ENCODE data around the gene CCN5.
"Not testable (repeated sequence)": the region's sequence is repeated elsewhere in the genome, so short reads cannot be mapped to it uniquely, and the experiment has no call there.

The CCN5 gene

DNA sequence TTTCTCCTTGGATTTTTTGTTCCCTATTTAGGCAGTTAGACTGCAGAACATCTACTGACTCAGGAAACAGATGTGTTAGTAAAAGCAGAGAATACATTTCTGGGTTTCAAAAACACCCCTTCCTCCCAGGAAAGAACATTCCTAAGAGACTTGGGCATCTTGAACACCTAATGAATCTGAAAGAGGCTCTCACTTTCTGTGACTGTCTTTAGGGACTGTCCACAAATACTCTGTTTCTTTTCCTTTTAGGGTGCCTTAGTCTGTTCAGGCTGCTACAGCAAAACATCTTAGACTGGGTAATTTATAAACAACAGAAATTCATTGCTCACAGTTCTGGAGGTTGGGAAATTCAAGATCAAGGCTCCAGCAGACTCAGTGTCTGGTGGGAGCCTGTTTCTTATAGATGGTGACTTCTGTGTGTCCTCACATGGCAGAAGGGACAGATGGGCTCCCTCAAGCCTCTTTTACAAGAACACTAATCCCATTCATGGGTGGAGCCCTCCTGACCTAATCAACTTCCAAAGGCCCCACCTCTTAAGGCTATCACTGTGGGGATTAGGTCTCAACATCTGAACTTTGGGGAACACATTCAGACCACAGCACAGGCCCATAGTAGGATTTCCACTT is 19.4 kb upstream of the CCN5 start:
- DNase-seq = no peak

- DNase-seq = no peak
Observed at GRCh38 chr20:44696315-44696714, 18.9 kb upstream of the CCN5 start.

DNA sequence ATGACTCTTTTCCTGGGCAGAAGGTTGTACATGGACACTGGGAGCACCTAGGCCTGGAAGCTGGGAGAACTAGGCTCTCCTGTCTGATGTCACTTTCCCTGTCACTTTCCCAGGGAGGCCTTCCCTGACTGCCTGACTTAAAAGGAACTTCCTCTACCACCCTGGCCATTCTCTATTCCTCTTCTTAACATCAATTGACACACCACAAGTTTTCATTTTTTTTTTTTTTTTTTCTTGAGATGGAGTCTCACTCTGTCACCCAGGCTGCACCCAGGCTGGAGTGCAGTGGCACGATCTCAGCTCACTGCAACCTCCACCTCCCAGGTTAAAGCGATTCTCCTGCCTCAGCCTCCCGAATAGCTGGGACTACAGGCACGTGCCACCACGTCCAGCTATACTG is 18.1 kb upstream of the CCN5 start:
- not testable (repeated sequence) for DNase-seq

- DNase-seq = no peak
Observed at GRCh38 chr20:44698351-44698750, 16.8 kb upstream of the CCN5 start.

- DNase-seq = no peak
Observed at GRCh38 chr20:44700306-44700705, 14.9 kb upstream of the CCN5 start.

GRCh38 chr20:44701118-44701857 is 13.9 kb upstream of the CCN5 start:
- no peak for DNase-seq

DNA sequence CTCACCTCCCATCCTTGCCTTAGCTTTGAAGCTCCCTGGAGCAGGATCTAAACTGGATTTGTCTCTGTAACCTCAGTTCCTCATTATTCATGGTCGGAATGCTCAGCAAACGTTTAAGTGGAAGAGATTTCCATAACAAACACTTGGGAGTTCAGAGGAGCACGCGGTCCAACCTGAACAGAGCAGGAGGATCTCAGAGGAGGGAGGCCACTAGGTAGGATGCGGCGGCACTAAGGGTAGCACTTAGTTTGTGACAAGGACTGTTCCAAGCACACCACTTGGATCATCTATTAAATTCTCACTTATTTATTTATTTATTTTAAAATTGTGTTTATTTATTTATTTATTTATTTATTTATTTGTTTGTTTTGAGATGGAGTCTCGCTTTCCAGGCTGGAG is 13.3 kb upstream of the CCN5 start:
- no peak for DNase-seq

- no peak for DNase-seq
Observed at GRCh38 chr20:44702776-44703175, 12.4 kb upstream of the CCN5 start.

DNA sequence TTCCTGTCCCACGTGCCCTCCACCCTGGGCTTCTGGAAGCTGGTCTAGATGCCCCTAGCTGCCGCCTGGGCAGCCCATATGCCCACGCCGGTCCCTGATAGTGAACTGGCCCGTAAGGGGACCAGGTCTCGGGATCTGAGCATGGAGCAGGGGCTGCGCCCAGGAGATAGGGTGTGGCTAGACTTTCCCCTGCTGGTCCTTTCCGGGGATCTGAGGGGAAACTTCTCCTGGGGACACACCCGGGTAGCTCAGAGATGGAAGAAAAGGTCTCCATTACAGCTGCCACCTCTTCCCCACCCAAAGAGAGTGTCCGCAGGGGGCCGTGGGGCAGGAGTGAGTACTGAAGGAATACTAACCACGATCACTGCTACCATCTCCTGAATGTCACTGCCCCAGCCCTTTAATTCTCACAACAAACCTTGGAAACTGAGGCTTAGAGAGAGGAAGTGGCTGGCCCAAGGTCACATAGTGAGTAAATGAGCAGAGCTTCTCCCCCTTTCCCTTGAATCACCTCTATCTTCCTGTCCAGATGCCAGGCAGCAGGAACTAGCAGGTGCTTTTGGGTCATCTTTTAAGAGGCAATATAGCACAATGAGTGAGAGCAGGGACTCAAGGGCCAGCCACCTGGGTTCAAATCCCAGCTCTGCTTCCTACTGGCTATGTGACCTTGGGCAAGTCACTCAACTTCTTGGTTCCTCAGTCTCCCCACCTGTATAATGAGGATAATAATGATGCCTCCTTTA is 11.8 kb upstream of the CCN5 start:
- DNase-seq = no peak

GRCh38 chr20:44703956-44704488 is 11.1 kb upstream of the CCN5 start:
- no peak for DNase-seq

- no peak for DNase-seq
Observed at GRCh38 chr20:44704551-44704971, 10.6 kb upstream of the CCN5 start.

GRCh38 chr20:44705364-44706094 is 9.6 kb upstream of the CCN5 start:
- no peak for DNase-seq

DNA sequence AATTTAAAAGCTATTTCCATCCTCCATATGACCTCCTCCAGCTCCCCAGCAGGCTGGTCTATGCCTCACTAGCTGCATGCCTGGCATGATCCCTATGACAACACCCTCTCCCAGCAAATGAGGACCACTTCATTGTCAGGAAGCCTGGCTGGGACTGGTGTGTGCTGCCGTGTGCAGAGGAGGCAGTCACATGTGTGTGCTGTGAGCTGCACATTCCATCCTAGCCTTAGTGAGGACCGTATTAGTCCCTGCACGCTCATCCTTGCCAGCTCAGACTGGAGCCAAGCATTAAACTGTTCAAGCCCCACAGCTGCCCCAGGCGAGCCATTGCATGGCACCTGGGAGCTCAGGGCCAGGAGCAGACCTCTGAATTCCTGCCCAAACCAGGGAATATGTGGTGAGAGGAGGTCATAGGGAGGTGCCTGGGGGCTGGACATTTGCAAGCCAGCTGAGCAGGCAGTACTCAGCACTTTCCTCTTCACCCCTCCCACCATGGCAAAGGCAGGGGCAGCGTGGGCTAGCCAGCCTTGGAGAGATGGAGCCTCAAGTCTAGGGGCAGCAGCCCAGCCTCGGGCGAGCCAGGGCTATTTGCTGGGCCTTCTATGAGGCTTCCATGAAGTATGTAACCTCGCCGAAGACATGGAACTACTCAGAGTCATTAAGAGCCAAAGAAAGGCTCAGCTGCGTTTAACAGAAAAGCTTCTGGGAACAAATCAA is 8.7 kb upstream of the CCN5 start:
- DNase-seq = no peak

DNA sequence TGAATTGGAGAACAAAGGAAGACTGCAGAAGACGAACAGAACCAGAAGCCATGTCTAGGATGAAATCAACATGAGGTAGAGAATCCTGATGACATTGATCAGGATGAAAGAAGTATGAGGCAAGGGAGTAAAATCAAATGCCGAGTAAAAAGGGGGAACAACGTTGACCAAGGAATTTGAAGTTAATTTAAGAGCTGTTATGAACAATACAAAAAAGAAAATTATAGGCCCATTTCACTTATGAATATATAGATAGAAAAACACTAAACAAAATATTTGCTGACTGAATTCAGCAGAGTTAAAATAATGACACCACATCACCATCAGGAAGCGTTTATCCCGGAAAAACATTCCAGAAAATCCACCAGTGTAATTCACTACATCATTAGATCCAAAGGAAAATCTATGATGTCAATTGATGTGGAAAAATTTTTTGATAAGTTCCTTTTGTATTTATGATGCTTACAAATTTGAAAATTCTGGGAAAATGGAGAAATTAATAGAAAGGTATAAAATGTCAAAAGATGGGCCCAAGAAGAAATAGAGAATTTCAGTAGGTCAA is 8.1 kb upstream of the CCN5 start:
- DNase-seq = no peak

DNA sequence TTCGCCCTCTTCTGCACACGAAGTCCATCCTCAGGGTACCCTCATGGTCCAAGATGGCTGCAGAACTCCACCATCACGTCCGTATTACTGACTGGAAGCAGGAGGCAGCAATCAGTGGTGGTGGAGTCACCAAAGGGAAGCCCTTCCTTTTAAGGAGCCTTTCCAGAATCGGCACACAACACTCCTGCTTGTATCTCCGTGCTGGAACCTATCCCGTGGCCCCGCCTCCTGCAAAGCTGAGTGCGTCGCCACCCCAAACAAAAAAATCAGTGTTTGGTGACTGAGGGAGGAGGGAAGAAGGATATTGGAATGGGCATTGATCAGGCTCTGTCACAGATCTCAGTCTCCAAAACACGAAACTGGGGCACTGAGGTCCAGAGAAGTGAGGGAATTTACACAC is 5.8 kb upstream of the CCN5 start:
- no peak for DNase-seq

GRCh38 chr20:44709797-44710196 is 5.4 kb upstream of the CCN5 start:
- DNase-seq = no peak

DNA sequence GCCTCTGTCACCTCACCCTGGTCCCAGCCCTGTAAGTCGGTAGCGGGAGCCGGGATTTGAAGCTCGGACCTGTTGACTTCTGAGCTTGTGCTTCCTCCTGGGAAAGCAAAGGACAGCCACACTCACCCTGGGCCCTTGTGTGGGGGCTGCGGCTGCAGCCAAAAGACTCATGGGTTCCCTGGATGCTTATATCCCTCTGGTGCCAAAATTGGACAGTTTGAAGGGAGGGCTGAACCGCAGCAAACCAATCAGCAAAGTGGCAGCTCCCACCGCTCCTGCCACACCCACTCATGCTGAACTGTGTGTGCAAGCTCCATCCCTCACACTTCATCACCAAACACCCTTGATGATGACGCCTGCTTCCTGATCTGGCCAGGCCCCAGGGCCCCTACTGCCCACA is 3.9 kb upstream of the CCN5 start:
- DNase-seq = no peak

DNA sequence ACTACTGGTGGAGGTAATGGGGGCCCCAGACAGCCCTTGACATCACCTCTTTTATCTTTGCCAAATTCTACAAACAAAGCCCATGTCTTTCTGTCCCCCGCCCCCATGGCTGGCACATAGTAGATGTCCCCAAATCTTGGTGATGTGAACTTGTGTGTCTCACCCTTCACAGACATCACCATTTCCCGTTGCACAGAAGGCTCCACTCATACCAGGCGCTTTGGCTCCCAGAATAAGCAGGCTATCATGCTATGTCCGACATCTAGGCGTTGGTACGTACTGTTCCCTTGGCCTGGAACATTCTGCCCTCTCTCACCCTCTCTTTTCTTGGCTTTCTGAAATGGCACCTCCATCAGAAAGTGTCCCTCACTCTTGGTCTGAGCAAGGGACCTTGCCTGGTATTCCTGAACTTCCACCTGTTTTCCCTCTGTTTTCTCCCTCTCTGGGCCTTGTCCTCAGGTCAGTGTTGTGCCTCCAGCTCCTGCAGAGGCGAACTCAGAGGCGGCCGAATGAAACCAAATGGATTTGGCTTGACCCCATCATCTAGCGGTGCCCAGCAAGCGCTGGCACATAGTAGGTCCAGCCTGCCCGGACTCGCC is 968 bp upstream of the CCN5 start:
- no peak for DNase-seq

DNA sequence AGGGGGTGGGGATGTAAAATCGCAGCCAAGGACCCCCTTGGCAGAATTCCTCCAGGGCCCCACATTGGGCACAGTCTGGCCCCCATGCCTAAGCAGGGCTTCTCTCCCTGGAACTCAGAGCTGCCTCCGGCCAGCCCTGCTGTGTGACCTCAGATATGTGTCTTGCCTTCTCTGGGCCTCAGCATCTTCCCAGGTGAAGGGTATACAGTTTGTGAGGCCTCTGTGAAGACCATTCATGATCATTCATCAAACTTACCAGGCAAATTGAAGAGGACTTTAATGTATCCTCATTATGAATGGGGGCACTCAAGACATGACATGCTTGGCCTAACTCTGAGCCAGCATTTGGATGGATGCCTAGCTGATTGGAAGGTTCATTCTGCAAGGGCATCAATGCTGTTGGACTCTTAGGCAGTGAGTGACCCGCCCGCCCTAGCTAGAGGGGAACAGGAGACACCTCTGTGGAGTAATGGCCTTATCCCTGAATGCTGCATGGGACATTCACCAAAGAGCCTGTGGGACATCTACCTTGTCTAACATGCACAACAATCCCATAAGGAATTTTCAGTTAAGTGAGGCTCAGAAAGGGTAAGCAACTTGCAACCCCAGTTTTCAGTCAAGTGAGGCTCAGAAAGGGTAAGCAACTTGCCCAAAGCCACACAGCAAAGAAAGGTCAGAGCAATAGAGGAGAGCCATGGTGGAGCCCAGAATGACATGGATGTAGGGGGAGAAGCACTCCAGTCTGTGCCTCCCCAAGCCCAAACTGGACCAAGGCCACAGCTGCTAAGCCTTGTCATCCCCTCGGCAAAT is 535 bp downstream of the CCN5 start:
- DNase-seq = no peak

DNA sequence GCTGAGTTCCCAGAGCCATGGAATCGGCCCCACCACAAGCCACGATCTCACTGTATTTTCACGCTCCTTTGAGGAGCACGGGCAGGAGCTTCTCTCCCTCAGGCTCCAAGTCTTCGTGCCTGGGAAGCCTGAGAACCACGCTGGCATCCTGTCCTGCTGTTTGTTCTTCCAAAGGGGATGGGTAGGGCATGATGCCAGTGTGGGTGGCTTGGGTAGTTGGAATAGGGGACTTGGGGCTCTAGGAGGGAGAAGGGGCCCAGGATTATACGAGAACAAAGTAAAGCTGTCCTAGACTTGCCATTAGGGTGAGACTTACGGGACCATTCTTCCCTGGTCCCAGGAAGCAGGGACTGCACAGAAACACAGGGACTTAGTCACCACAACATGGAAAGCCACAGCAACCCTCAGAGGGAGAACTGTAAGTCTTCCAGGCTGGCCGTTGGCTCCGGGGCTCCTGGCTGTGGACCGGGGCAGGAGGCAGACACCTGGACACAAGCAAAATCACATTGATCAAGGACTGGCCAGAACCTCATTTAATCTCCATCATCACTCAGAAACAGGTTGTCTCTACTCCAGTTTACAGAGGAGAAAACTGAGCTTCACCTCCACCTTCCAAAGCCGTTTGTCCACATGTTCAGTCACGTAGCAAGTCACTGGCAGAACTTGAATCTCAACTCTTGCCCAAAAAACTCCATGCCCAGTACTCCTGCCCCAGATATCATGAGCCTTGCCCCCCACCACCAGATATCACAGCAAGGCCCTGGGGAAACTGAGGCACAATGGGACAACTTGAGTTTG is 1.3 kb downstream of the CCN5 start:
- no peak for DNase-seq
